ENCODE data around the gene WHAMM. TPM values are rescaled to one million over a fixed set of nuclear protein-coding genes. Genes with fewer than 3 reads are reported as not detected.
A peak's percentile ranks its signal among the peaks of the same experiment; 100 is the strongest.

Gene WHAMM
- total RNA-seq, 4 donors from 2014 or later, result 14.1 to 22.1 (median 21.8) TPM

GRCh38 chr15:82771789-82772607 lies 37.4 kb upstream of the WHAMM start:
- DNase-seq (no peak), ATAC-seq (no peak)
- Histone ChIP-seq H3K9me3 (no peaks in the 10 kb centered on the region), H3K4me3 (no peak overlapping the region), H3K4me1 (peaks cover 16 to 28% of the 10 kb centered on the region in 2 donors), H3K27ac (peak overlapping the region; percentile 88 to 96 (median 92)), H3K27me3 (no peaks in the 10 kb centered on the region), H3K36me3 (peaks cover 0 to 10% of the 10 kb centered on the region in 2 donors)
- intact Hi-C loops (cut with DNase I; ENCODE audit: low total_unique reads) (no loop called here), in situ Hi-C loops (cut with MboI; ENCODE audit: low sequenced_read_pairs in 4 of 4) (no loop called here)
- no peak for TF ChIP-seq CTCF (IDR thresholded peaks at IDR 0.05 in 4 of 5, conservative IDR thresholded peaks at IDR 0.05 in 1 of 5)
- no peak for TF ChIP-seq POLR2A (IDR thresholded peaks at IDR 0.05)

GRCh38 chr15:82774496-82774895 lies 34.9 kb upstream of the WHAMM start:
- DNase-seq (no peak), ATAC-seq (no peak)
- no peak overlapping the region for H3K4me3 ChIP-seq
- peaks cover 0 to 23% of the 10 kb centered on the region in 2 donors for H3K36me3 ChIP-seq
- in situ Hi-C loops (cut with MboI; ENCODE audit: low sequenced_read_pairs in 4 of 4) (no loop called here), intact Hi-C loops (cut with DNase I; ENCODE audit: low total_unique reads) (no loop called here)
- H3K9me3 ChIP-seq, result no peaks in the 10 kb centered on the region
- H3K27me3 ChIP-seq, result no peaks in the 10 kb centered on the region
- TF ChIP-seq POLR2A (IDR thresholded peaks at IDR 0.05) (no peak), CTCF (IDR thresholded peaks at IDR 0.05 in 4 of 5, conservative IDR thresholded peaks at IDR 0.05 in 1 of 5) (no peak)
- H3K4me1 ChIP-seq, result peaks cover 0 to 4% of the 10 kb centered on the region in 2 donors
- peak overlapping the region; percentile 35 to 96 (median 92) for H3K27ac ChIP-seq

- no peaks in the 10 kb centered on the region for H3K9me3 ChIP-seq
- no peak overlapping the region for H3K4me3 ChIP-seq
- H3K27me3 ChIP-seq, result no peaks in the 10 kb centered on the region
- no peaks in the 10 kb centered on the region for H3K4me1 ChIP-seq
- H3K36me3 ChIP-seq, result peaks cover 0 to 28% of the 10 kb centered on the region in 2 donors
- peak overlapping the region; percentile 63 to 95 (median 70) for H3K27ac ChIP-seq
- ATAC-seq (no peak), DNase-seq (no peak)
- intact Hi-C loops (cut with DNase I; ENCODE audit: low total_unique reads), result no loop called here
- no peak for TF ChIP-seq CTCF (IDR thresholded peaks at IDR 0.05 in 4 of 5, conservative IDR thresholded peaks at IDR 0.05 in 1 of 5)
- TF ChIP-seq POLR2A (IDR thresholded peaks at IDR 0.05), result no peak
- in situ Hi-C loops (cut with MboI; ENCODE audit: low sequenced_read_pairs in 4 of 4), result no loop called here
Observed at GRCh38 chr15:82778755-82779154, 30.7 kb upstream of the WHAMM start.

GRCh38 chr15:82781349-82781748 lies 28.1 kb upstream of the WHAMM start:
- H3K27ac ChIP-seq, result peak overlapping the region in 3 of 4 donors; percentile 23 to 95 (median 36)
- peaks cover 0 to 29% of the 10 kb centered on the region in 2 donors for H3K36me3 ChIP-seq
- H3K27me3 ChIP-seq, result no peaks in the 10 kb centered on the region
- TF ChIP-seq POLR2A (IDR thresholded peaks at IDR 0.05) (no peak), CTCF (IDR thresholded peaks at IDR 0.05 in 4 of 5, conservative IDR thresholded peaks at IDR 0.05 in 1 of 5) (no peak)
- ATAC-seq (no peak), DNase-seq (no peak)
- no peak overlapping the region for H3K4me3 ChIP-seq
- no peaks in the 10 kb centered on the region for H3K9me3 ChIP-seq
- in situ Hi-C loops (cut with MboI; ENCODE audit: low sequenced_read_pairs in 4 of 4) (no loop called here), intact Hi-C loops (cut with DNase I; ENCODE audit: low total_unique reads) (no loop called here)
- no peaks in the 10 kb centered on the region for H3K4me1 ChIP-seq
